Brain microvascular endothelial cell (primary cell): ENCODE data around the gene LRRC8E.

ENCODE experiments used
- DNase-seq: peaks from one replicate; pipeline ENCODE4 v3.0.0-alpha.2; 2020
- H3K27ac ChIP-seq: fragments of 250-450 bp; sonication (Bioruptor Pico); 2 replicates; pipeline ENCODE4 v1.5.1; 2020; ENCODE audit warnings: mild to moderate bottlenecking, moderate library complexity
- H3K27me3 ChIP-seq: fragments of 250-450 bp; sonication (Bioruptor Pico); replicated peaks from 2 replicates; pipeline ENCODE4 v1.5.1; 2020; ENCODE audit warnings: mild to moderate bottlenecking
- H3K36me3 ChIP-seq: fragments of 250-450 bp; sonication (Bioruptor Pico); replicated peaks from 2 replicates; pipeline ENCODE4 v1.5.1; 2020; ENCODE audit warnings: mild to moderate bottlenecking
- H3K4me3 ChIP-seq: 2 replicates; pipeline ENCODE4 v1.5.1; 2011; ENCODE audit warnings: low read depth, mild to moderate bottlenecking, control low read depth, low read length, moderate library complexity
- in situ Hi-C: cut with HindIII; loops from 2 replicates; pipeline ENCODE4 v1.10.0; 2017; ENCODE audit warnings: low sequenced_read_pairs, low pct_ligation_motif_present
- TF ChIP-seq, protein P1 (sequence below): IDR thresholded peaks from 2 replicates; pipeline ENCODE4 v1.5.1; 2011; ENCODE audit warnings: low read depth, mild to moderate bottlenecking, moderate library complexity, low read length, control low read depth, inconsistent platforms; ENCODE audit errors: missing control alignments

Gene LRRC8E

DNA sequence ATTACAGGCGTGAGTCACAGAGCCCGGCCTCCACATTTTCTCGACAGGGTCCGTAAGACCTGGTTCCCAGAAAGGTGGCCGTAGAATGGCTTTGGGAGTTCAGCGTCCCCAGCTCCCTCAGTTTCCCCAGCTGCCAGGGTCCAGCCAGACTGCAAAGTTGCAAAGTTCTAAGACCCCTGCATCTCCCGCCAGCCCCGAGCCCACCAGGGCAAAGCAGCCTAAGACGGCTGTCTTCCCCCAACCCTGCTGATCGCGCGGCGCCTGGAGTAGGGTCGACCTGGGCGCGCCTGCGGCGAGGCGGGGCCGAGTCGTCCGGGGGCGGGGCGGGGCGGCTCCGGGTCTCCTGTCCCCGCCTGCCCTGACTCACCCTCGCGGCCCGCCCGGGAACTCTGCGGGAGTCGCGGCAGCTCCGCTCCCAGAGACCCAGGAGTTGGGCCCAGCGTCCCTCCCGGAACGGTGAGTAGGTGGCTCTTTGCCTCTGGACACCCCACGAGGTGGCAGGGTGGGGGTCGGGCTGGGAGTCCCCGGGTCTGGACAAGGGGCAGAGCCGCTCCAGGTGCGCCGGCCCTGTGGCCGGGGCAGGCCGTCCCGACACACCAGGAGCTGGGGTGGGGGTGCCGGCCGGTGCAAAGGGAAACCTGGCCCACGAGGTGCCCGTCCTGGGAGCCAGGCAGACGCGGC is at the start of gene LRRC8E:
LRRC8E (plus strand) TSS at position 366 of the 681 bp plus-strand sequence. CDS start 7,094 bp downstream, outside the sequence.
- no peaks in the 10 kb centered on the region for H3K36me3 ChIP-seq
- DNase-seq, result peak; percentile 64
- H3K4me3 ChIP-seq, result peak within 1 kb of the TSS; percentile 68
- TF ChIP-seq, protein P1, sequence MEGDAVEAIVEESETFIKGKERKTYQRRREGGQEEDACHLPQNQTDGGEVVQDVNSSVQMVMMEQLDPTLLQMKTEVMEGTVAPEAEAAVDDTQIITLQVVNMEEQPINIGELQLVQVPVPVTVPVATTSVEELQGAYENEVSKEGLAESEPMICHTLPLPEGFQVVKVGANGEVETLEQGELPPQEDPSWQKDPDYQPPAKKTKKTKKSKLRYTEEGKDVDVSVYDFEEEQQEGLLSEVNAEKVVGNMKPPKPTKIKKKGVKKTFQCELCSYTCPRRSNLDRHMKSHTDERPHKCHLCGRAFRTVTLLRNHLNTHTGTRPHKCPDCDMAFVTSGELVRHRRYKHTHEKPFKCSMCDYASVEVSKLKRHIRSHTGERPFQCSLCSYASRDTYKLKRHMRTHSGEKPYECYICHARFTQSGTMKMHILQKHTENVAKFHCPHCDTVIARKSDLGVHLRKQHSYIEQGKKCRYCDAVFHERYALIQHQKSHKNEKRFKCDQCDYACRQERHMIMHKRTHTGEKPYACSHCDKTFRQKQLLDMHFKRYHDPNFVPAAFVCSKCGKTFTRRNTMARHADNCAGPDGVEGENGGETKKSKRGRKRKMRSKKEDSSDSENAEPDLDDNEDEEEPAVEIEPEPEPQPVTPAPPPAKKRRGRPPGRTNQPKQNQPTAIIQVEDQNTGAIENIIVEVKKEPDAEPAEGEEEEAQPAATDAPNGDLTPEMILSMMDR, result no peak
- peak within 1 kb of the TSS; percentile 50 for H3K27ac ChIP-seq
- in situ Hi-C loops, result no loop called here
- H3K27me3 ChIP-seq, result no peaks in the 10 kb centered on the region

GRCh38 chr19:7839476-7839875 is 48.8 kb upstream of the LRRC8E start:
- Histone ChIP-seq H3K27ac (no peak overlapping the region), H3K4me3 (no peak overlapping the region), H3K27me3 (no peaks in the 10 kb centered on the region), H3K36me3 (no peaks in the 10 kb centered on the region)
- DNase-seq, result no peak
- in situ Hi-C loops, result no loop called here
- TF ChIP-seq, protein P1, result no peak

DNA sequence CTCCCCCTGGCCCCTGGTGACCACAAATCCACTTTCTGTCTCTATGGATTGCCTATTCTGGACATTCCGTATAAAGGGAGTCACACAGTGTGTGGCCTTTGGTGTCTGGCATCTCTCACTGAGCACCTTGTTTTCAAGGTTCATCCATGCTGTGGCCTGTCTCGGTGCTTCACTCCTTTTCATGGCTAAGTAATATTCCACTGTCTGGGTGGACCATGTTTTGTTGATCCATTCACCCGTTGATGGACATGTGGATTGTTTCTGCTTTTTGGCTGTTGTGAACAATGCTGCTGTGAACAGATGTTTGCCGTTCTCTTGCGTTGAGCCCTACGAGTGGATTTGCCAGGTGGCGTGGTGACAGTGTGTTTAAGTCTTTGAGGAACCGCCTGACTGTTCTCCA is 47.7 kb upstream of the LRRC8E start:
- no peaks in the 10 kb centered on the region for H3K36me3 ChIP-seq
- H3K27me3 ChIP-seq, result no peaks in the 10 kb centered on the region
- TF ChIP-seq, protein P1, result no peak
- H3K27ac ChIP-seq, result no peak overlapping the region
- in situ Hi-C loops, result no loop called here
- H3K4me3 ChIP-seq, result no peak overlapping the region
- no peak for DNase-seq

DNA sequence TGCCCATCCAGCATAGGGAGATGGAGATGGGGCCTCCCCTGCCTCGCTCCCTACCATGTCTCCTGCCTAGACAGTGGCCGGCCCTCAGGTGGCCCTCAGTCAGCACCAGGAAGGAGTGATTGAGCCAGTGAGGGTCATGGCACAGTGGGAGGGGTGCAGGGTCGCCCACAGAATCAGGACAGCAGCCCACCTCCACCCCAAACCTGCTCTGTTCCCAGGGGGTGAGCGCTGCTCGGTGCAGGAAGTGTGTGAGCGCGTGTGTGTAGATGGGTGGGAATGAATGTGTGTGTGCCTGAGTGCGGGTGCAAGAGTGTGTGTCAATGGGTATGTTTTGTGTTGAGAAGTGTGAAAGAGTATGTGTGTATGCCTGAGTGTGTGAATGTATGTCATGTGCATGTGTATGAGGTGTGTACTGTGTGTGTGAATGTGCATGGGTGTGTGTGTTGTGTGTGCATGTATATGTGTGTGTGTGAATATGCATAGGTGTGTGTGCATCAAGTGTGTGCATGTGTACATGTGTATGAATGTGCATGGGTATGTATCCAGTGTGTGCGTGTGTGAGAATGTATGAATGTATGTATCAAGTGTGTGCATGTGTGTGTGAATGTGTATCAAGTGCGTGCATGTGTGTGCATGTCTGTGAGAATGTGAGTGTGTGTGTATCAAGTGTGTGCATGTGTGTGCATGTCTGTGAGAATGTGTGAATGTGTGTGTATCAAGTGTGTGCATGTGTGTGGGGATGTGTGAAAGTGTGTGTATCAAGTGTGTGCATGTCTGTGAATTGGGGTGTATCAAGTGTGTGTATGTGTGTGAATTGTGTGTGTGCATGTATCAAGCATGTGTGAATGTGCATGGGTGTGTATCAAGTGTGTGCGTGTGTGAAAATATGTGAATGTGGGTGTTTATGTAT is 46.3 kb upstream of the LRRC8E start:
- in situ Hi-C loops, result no loop called here
- no peak for DNase-seq
- Histone ChIP-seq H3K36me3 (no peaks in the 10 kb centered on the region), H3K27me3 (no peaks in the 10 kb centered on the region), H3K27ac (no peak overlapping the region), H3K4me3 (no peak overlapping the region)
- TF ChIP-seq, protein P1, result no peak

DNA sequence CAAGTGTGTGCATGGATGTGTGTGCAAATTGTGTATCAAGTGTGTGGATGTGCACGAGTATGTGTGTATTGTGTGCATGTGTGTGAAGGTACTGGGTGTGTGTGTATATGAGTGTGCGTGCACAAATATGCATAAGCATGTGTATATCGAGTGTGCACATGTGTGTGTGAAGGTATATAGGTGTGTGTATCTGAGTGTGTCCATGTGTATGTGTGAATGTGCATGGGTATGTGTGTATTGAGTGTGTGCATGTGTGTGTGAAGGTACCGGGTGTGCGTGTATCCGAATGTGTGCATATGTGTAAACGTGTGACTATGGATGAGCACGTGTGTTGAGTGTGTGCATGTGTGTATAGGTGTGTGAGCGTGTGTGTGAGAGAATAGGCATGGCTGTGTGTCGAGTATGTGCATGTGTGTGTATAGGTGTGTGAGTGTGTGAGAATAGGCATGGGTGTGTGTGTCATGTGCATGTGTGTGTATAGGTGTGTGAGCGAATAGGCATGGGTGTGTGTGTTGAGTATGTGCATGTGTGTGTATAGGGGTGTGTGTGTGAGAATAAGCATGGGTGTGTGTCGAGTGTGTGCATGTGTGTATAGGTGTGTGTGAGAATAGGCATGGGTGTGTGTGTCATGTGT is 45.5 kb upstream of the LRRC8E start:
- DNase-seq, result no peak
- in situ Hi-C loops, result no loop called here
- Histone ChIP-seq H3K27ac (no peak overlapping the region), H3K36me3 (no peaks in the 10 kb centered on the region), H3K4me3 (no peak overlapping the region), H3K27me3 (no peaks in the 10 kb centered on the region)
- TF ChIP-seq, protein P1, result no peak
